D721Med (cell line): ENCODE results near the gene RHCG.

ENCODE experiments used
- DNase-seq: peaks from one replicate; pipeline ENCODE4 v3.0.0; 2011; ENCODE audit warnings: low spot score; ENCODE audit not compliant: insufficient read length
- FAIRE-seq: peaks from 2 replicates; lab custom pipeline; 2011; peaks lifted over from hg19 to GRCh38; lab: Jason Lieb, UNC
- CTCF ChIP-seq: IDR thresholded peaks from 2 replicates; pipeline ENCODE4 v1.5.1; 2012; ENCODE audit warnings: mild to moderate bottlenecking, control low read depth; ENCODE audit not compliant: insufficient read depth; ENCODE audit errors: missing control alignments

The RHCG gene

GRCh38 chr15:89496155-89497098, at the start of gene RHCG:
TSS of gene RHCG (minus strand) at chr15:89496583. CDS start at chr15:89496544, 39 bp downstream.
- peak; percentile 37 for TF ChIP-seq CTCF
- no peak for FAIRE-seq

GRCh38 chr15:89543389-89543788, 47.0 kb upstream of the RHCG start:
- FAIRE-seq (no peak), DNase-seq (no peak)
- TF ChIP-seq CTCF, result no peak

More at GRCh38 chr15:89496155-89497098, at the start of gene RHCG:
- no peak for DNase-seq

GRCh38 chr15:89542369-89542768, 46.0 kb upstream of the RHCG start:
- FAIRE-seq (no peak), DNase-seq (no peak)
- no peak for TF ChIP-seq CTCF

- DNase-seq (no peak), FAIRE-seq (no peak)
- TF ChIP-seq CTCF, result no peak
Observed at GRCh38 chr15:89539027-89539426, 42.6 kb upstream of the RHCG start.

- FAIRE-seq, result no peak
- no peak for DNase-seq
- no peak for TF ChIP-seq CTCF
Observed at GRCh38 chr15:89533861-89534544, 37.6 kb upstream of the RHCG start.

- no peak for FAIRE-seq
- no peak for TF ChIP-seq CTCF
- no peak for DNase-seq
Observed at GRCh38 chr15:89531796-89532537, 35.6 kb upstream of the RHCG start.
